GM19193 (cell line): ENCODE measurements around the gene GGA1.

ENCODE experiments used
- POLR2A ChIP-seq: IDR thresholded peaks from 4 replicates; pipeline ENCODE4 v1.6.1; 2011; ENCODE audit not compliant: insufficient read depth, insufficient read length; ENCODE audit errors: extremely low read depth

The GGA1 gene

DNA sequence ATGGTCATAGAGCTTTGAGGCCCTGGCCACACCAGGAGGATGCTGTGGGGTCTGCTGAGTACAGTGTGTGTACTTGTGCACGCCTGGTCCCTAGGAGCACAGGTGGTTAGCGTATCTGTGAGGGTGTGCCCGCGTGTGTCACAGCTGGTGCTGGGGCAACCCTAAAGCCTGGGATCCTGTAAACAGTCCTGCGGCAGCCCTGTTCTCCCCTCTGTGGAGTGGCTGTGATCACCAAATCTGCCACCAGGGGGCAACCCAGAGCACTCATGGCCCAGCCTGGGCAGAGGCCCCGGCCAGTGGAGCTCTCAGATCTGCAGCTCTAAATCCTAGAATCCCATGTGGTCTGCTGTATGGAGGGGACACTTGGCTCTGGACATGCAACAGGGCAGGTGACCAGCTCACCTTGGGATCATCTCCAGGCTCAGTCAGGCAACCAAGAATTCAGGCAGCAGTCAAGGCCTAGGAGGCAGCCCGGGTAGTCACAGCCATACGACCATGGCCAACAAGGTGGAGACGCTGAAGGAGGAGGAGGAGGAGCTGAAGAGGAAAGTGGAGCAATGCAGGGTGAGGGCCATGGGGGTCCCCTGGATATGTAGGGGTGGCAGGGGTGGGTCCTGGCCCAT is 34.7 kb downstream of the GGA1 start:
- TF ChIP-seq POLR2A: no peak

DNA sequence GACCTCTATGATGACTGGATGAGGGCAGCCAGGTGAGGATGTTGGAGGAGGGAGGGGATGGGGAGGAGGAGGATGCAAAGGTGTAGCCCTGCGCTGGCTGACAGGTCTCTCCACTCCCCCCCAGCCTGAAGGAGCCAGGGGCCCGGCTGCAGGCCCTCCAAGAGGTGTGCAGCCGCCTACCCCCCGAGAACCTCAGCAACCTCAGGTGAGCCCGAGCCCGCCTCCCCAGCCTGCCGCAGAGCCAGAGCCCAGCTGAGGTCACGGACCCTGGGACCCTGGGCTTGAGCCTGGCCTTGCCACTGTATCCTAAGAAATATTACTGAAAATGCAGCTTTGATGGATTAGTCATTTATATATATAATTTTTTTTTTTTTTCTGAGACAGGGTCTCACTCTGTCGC is 38.7 kb downstream of the GGA1 start:
- TF ChIP-seq POLR2A: no peak

DNA sequence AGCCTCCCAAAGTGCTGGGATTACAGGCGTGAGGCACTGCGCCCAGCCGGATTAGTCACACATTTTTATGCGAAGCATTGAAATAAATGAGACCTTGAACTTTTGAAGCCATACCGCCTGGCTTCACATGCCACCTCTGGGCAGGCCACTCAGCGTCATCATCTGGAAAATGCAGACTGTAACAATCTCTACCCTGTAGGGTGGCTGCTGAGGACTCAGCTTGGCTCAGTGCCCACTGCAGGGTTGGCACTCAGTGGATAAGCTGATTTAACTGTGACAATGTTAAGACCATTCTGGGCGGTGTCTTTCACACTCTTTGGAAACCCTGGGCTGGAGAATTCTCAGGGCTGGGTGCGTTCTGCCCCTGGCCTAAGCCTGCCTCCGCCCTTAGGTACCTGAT is 39.3 kb downstream of the GGA1 start:
- TF ChIP-seq POLR2A: no peak

DNA sequence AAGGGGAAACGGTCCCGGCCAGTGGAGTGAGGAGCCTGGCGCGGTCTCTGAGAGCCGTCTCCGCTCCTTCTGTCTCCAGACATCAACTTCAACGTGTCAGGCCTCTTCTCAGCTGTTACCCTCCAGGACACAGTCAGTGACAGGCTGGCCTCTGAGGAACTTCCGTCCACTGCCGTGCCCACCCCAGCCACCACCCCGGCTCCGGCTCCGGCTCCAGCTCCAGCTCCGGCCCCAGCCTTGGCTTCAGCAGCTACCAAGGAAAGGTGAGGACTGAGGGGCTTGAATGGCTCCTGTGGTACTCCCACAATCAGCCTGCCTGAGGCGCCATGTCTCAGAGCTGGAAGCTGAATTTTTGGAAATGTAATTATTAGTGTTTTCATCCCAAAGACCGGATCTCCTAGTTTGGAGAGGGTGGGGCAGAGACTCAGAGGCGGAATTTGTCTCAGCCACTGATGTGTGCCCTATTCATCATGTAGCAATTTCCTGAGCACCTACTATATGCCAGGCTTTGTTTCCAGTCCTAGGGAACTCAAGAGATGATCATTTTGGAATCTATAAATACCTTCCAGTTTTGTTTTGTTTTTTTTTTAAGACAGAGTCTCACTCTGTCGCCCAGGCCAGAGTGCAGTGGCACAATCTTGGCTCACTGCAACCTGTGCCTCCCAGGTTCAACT is 42.0 kb downstream of the GGA1 start:
- no peak for TF ChIP-seq POLR2A

DNA sequence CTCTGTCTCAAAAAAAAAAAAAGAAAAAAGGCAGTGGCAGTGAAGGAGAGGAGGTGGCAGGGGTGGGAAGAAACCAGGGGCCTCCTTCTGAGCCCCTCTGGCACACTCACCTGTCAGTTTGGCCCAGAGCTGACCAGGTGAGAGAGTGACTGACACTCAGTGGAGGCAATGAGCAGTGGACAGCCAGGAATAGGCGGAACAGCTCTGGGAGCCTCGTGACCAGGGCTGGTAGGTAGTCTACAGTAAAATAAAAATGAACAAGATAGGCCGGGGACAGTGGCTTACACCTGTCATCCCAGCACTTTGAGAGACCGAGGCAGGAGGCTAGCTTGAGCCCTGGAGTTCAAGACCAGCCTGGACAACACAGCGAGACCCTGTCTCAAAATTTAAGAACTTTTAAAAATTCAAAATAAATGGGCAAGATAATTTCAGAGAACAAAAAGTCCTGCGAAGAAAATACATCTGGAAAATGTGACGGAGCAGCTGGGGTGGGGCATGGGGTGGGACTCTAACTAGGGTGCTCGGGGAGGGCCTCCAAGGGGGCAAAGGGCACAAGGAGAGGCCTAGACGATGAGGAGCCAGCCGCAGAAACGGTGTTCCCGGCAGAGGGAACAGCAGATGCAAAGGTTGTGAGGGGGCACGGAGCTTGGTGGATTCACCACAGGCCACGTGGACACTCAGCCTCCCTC is 46.1 kb downstream of the GGA1 start:
- TF ChIP-seq POLR2A: no peak

DNA sequence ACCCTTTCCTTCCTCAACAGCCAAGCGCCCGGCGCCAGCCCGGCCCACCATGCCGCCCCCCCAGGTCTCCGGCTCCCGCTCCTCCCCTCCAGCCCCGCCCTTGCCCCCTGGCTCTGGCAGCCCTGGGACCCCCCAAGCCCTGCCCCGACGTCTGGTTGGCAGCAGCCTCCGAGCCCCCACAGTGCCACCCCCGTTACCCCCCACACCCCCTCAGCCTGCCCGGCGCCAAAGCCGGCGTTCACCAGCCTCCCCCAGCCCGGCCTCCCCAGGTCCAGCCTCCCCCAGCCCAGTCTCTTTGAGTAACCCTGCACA is 46.6 kb downstream of the GGA1 start:
- TF ChIP-seq POLR2A: no peak

DNA sequence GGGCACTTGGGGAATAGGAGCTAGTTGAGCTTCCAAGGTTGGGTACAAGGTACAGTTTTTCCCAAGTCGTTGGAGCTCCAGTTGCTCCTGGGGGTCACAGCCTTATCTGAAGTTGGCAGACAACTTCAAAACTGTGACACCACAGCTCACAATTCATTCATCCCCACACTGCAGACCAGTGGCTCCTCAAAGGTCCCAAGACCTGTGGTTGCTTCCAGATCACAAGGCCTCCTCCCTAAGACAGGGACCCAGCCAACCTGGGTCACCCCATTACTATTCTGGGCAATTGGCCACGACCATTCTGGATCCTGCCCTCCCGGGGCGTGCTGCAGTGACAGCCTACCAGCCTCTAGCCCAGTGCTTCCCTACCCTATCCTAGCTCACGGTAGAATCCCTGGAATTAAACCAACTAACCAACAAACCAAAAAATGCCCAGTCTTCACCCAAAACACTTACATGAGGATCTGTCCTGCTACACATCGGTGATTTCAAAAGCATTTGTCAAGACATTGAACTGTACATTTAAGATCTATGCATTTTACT is 49.0 kb downstream of the GGA1 start:
- peak; percentile 56 for TF ChIP-seq POLR2A

DNA sequence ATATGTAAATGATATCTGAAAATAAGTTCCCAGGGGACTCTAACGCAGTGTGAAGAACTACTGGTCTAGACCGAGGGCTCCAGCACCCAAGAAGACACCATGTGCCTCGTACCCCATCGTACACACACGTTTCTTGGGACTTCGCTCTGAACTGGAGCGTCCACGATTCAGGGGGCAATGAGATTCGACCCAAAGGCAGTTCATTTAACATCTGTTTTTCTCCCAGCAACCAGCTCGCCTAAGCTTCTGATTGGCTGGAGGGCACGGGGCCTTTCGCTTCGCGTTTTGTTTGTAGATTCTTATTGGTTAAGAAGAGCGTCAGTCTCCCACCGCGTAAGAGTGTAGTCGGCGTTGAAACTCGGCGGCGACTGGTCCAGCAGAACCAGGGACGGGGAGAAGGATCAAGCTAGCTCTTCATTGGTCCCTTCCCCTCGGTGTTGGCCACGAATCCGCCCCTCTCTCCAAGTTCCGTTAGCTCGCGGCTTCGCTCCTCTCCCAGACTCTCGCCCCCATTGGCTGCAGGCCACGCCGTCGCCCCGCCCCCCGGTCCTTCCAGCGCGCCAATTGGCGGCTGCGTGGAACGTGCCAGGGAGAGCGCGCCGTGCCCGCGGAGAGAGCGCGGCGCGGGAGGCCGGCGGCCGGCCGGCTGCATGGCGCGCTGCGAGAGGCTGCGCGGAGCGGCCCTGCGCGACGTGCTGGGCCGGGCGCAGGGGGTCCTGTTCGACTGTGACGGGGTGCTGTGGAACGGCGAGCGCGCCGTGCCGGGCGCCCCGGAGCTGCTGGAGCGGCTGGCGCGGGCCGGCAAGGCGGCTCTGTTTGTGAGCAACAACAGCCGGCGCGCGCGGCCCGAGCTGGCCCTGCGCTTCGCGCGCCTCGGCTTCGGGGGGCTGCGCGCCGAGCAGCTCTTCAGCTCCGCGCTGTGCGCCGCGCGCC is 49.8 kb downstream of the GGA1 start, which contains the start of gene PDXP:
TSS of gene PDXP (plus strand) at position 591 of the 933 bp plus-strand sequence. CDS start at position 651, 60 bp downstream.
- TF ChIP-seq POLR2A: peak; percentile 80

DNA sequence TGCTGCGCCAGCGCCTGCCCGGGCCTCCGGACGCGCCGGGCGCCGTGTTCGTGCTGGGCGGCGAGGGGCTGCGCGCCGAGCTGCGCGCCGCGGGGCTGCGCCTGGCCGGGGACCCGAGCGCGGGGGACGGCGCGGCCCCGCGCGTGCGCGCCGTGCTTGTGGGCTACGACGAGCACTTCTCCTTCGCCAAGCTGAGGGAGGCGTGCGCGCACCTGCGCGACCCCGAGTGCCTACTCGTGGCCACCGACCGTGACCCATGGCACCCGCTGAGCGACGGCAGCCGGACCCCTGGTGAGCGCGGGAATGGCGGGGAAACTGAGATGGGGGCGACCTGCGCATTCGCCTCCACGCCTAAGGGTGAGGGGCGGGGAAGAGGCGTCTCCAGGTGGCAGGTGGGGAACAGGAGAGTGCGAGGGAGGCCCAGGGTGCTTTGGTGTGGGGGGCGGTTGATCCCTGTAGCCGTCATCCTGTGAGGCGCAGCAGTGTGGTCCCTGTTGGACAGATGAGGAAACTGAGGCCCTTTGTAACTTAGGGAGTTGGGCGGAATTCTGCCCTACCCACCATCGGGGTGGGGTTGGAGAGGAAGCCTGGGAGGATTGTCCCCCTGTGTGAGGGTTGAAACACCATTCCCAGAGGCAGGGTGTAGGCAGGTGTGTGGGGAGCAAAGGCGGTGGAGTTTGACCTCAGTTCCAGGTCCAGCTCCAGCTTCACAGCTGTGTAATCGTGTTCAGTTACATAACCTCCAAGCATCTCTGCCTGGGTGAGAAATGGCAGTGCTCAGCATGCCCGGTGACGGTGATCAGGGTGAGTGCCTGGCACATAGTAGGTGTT is 50.6 kb downstream of the GGA1 start:
- TF ChIP-seq POLR2A: no peak

DNA sequence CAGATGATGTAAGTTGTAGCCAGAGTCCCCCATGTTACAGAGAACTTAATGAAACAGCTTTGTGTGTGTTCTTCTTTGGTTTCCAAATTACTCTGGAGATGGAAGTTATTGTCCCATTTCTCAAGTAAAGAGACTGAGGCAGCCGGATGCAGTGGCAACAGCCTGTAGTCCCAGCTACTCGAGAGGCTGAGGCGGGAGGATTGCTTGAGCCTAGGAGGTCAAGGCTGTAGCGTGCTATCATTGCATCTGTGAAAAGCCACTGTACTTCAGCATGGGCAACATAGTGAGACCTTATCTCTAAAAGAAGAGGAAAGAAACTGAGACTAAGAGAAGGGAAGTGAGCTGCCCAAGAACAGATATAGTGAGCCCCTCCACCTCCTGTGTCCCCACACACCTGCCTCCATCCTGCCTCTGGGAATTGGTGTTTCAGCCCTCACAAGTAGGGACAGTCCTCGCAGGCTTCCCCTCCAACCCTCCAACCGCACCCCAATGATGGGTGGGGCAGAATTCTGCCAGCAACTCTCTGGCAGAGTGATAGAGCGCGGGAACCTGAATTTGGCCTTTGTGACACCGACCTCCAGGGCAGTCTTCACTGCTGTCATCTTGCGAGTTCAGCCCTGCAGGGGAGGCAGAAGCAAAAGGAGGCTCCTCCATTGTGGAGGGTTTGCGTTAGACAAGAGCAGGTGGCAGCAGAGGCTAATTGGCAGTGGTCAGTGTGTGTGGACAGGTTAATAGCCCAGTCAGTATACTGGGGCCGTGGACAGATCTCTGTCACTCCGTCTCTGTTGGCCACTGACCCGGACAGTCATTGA is 51.5 kb downstream of the GGA1 start:
- TF ChIP-seq POLR2A: no peak

DNA sequence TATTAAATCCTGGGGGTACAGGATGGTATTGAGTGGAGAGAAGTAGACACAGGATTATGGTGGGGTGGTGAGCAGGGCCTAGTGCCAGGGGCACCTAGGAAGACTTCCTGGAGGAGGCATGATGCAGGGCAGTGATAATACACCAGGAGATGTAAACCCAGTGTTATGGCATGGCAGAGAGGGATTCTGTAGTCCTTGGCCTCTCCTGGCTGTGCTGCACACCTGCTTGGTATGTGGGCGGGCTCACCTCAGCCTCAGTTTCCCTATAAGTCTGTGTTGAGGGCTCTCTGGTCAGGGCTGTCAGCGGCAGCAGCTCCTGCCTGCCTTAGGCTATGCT is 52.0 kb downstream of the GGA1 start:
- no peak for TF ChIP-seq POLR2A

DNA sequence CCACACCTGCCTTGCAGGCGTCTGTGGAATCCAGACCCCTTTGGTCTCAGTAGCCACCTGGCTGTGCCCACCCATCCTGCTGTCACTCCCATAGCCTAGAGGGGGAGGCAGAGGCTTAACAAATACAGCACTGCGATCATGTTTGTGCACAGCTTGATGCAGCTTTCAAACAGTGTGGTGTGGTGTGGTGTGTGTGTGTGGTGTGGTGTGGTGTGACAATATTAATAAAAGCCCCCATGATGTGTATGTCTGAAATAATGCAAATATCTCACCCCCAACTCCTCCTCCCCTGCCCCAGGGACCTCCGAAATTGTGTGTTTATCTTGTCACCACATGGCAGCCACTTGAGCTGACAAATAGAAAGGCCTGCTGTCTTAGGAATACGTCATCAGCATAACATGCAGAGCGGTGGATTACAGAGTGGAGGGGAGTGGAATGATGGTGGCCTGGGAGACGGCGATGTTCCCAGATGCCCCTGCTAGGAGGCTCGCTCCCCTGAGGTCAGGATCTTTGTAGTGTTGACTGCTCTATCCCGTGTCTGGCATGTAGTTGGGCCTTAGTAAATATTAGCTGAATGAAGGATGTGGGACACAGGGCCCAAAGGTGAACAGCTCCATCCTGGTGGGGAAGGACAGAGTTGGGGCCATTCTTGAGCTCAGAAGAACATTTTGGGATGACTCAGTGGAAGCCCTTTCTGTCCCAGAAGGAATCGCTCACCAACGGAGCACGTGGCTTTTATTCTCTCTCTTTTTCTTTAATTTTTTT is 52.7 kb downstream of the GGA1 start:
- no peak for TF ChIP-seq POLR2A

DNA sequence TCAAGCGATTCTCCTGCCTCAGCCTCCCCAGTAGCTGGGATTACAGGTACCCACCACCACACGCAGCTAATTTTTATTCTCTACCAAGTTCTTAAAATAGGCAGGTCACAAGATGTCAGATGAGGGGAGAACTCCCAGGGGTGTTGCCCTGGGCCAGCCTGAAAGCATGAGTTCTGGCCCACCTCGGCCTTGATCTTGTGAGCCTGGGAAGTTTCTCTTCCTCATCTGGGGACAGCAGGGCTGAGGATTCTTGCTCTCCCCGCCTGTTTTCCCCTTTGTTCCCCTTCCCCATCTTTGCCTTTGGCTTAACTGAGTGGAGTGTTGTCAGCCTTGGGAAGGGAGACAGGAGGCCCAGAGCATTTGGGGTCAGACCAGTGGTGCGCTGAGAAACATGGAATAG is 53.4 kb downstream of the GGA1 start:
- no peak for TF ChIP-seq POLR2A
